IMR-90 (cell line): Measurements from ENCODE around the gene COL15A1.

ENCODE experiments used
- CEBPB ChIP-seq: IDR thresholded peaks from 2 replicates; pipeline ENCODE4 v1.6.1; 2012; ENCODE audit warnings: low read depth, low read length, improper control_type of control experiment
- CTCF ChIP-seq: conservative IDR thresholded peaks from 2 replicates; pipeline ENCODE4 v1.5.1; 2012; ENCODE audit warnings: mild to moderate bottlenecking, low read depth, low read length, improper control_type of control experiment
- ELK1 ChIP-seq: fragments of 150-350 bp; IDR thresholded peaks from 2 replicates; pipeline ENCODE4 v1.6.1; 2016; ENCODE audit warnings: low read depth, mild to moderate bottlenecking, low read length, moderate library complexity, borderline replicate concordance
- MXI1 ChIP-seq: IDR thresholded peaks from 2 replicates; pipeline ENCODE4 v1.6.1; 2012; ENCODE audit warnings: low read depth, mild to moderate bottlenecking, low read length, moderate library complexity, borderline replicate concordance
- RAD21 ChIP-seq: IDR thresholded peaks from 2 replicates; pipeline ENCODE4 v1.6.1; 2012; ENCODE audit warnings: low read length, improper control_type of control experiment
- RCOR1 ChIP-seq: IDR thresholded peaks from 2 replicates; pipeline ENCODE4 v1.6.1; 2012; ENCODE audit warnings: mild to moderate bottlenecking, low read length, improper control_type of control experiment; ENCODE audit not compliant: insufficient replicate concordance
- RFX5 ChIP-seq: IDR thresholded peaks from 2 replicates; pipeline ENCODE4 v1.8.0; 2012; ENCODE audit warnings: low read depth, mild to moderate bottlenecking, low read length, moderate library complexity
- USF2 ChIP-seq: fragments of 150-350 bp; IDR thresholded peaks from 2 replicates; pipeline ENCODE4 v1.6.1; 2017; ENCODE audit warnings: mild to moderate bottlenecking, antibody characterized with exemption, low read length, low read depth

GRCh38 chr9:99055384-99055783 is 111.7 kb downstream of the COL15A1 start:
- TF ChIP-seq MXI1 (no peak), CTCF (no peak), RFX5 (no peak), ELK1 (no peak), RAD21 (no peak), USF2 (no peak), CEBPB (no peak), RCOR1 (no peak)
